A549 (cell line): ENCODE measurements around the gene NGEF. TPM values are rescaled to one million over a fixed set of nuclear protein-coding genes. Genes with fewer than 3 reads are reported as not detected.

Experiments used
- ATAC-seq, 2 experiments: fragments of 200-7000 bp in 1 of 2; fragments of >200 bp in 1 of 2; cut with Nextera tagmentation in 1 of 2; cut with Tn5 transposase in 1 of 2; 3 replicates each; pipeline versions ENCODE4 v1.8.0 to v1.9.1; 2018 to 2020; ENCODE audit warnings: mild to moderate bottlenecking in 1 of 2, moderate library complexity in 1 of 2
- CTCF ChIA-PET: fragments of 300-600 bp; sonication (Branson Sonifier 250); formaldehyde crosslinking; extraction: SDS; loops from one replicate; lab custom pipeline; 2021; ENCODE audit warnings: antibody characterized with exemption, inconsistent platforms; lab: Yijun Ruan, JAX
- POLR2A ChIA-PET: fragments of 350-600 bp; formaldehyde crosslinking; extraction: SDS; loops from one replicate; lab custom pipeline; 2021; ENCODE audit warnings: antibody characterized with exemption, inconsistent platforms; lab: Yijun Ruan, JAX
- DNase-seq, 2 experiments: peaks; one replicate each; pipeline versions ENCODE4 v3.0.0 to v3.0.0-alpha.2; 2011 to 2016; ENCODE audit warnings: low read depth in 1 of 2, low spot score in 1 of 2
- FAIRE-seq: peaks from 2 replicates; lab custom pipeline; 2011; peaks lifted over from hg19 to GRCh38; lab: Jason Lieb, UNC
- H3K27ac ChIP-seq, 2 experiments: fragments of >200 bp; sonication (Bioruptor Twin); formaldehyde crosslinking; 3 replicates each; pipeline ENCODE4 v1.5.1; 2016 to 2017
- H3K4me1 ChIP-seq: fragments of >200 bp; sonication (Bioruptor Twin); formaldehyde crosslinking; 3 replicates; pipeline ENCODE4 v1.6.1; 2016
- H3K4me2 ChIP-seq: fragments of >200 bp; sonication (Bioruptor Twin); formaldehyde crosslinking; 3 replicates; pipeline ENCODE4 v1.6.1; 2016
- H3K4me3 ChIP-seq: fragments of >200 bp; sonication (Bioruptor Twin); formaldehyde crosslinking; 3 replicates; pipeline ENCODE4 v1.5.1; 2016
- H3K9me3 ChIP-seq: fragments of >200 bp; sonication (Bioruptor Twin); formaldehyde crosslinking; 3 replicates; pipeline ENCODE4 v1.6.1; 2016
- CBX2 ChIP-seq: fragments of 200-600 bp; sonication (generic); IDR thresholded peaks from 2 replicates; pipeline ENCODE4 v1.6.1; 2016; ENCODE audit warnings: low read depth, mild to moderate bottlenecking, borderline replicate concordance
- CHD2 ChIP-seq: fragments of 150-350 bp; IDR thresholded peaks from 2 replicates; pipeline ENCODE4 v1.6.1; 2014; ENCODE audit warnings: low read length; ENCODE audit not compliant: partially characterized antibody
- EP300 ChIP-seq, 2 experiments: fragments of >200 bp; sonication (Bioruptor Twin); formaldehyde crosslinking; IDR thresholded peaks; 2 replicates in 1 of 2; 3 replicates in 1 of 2; pipeline ENCODE4 v1.6.1; 2016 to 2017
- FOSB ChIP-seq: fragments of 250-450 bp; sonication (Bioruptor Pico); IDR thresholded peaks from 2 replicates; pipeline ENCODE4 v1.5.0; 2020; ENCODE audit warnings: mild to moderate bottlenecking, moderate library complexity
- FOXS1 ChIP-seq: fragments of 250-450 bp; sonication (Bioruptor Pico); IDR thresholded peaks from 2 replicates; pipeline ENCODE4 v1.5.0; 2020; ENCODE audit warnings: mild to moderate bottlenecking, moderate library complexity
- HOXB5 ChIP-seq: fragments of 250-450 bp; sonication (Bioruptor Pico); IDR thresholded peaks from 2 replicates; pipeline ENCODE4 v1.5.0; 2020; ENCODE audit warnings: mild to moderate bottlenecking, moderate library complexity
- KDM5A ChIP-seq: fragments of 200-600 bp; sonication (generic); IDR thresholded peaks from 2 replicates; pipeline ENCODE4 v1.6.1; 2016; ENCODE audit warnings: antibody characterized with exemption, mild to moderate bottlenecking
- POLR2AphosphoS2 ChIP-seq: conservative IDR thresholded peaks from 2 replicates; pipeline ENCODE4 v1.6.1; 2012; ENCODE audit warnings: low read length, improper control_type of control experiment, inconsistent platforms
- RARB ChIP-seq: fragments of 250-450 bp; sonication (Bioruptor Pico); IDR thresholded peaks from 2 replicates; pipeline ENCODE4 v1.8.0; 2021; ENCODE audit warnings: mild to moderate bottlenecking, moderate library complexity
- RCOR1 ChIP-seq: fragments of 150-350 bp; IDR thresholded peaks from 2 replicates; pipeline ENCODE4 v1.6.1; 2014; ENCODE audit warnings: antibody characterized with exemption, low read length, low read depth
- ZC3H11A ChIP-seq: fragments of 450-650 bp; IDR thresholded peaks from 2 replicates; pipeline ENCODE4 v1.6.1; 2014; ENCODE audit warnings: antibody characterized with exemption, mild to moderate bottlenecking
- ZSCAN20 ChIP-seq: fragments of 250-450 bp; sonication (Bioruptor Pico); IDR thresholded peaks from 2 replicates; pipeline ENCODE4 v1.8.0; 2022; ENCODE audit warnings: mild to moderate bottlenecking, moderate library complexity
- WGBS: methylation state at CpG from one replicate; pipeline ENCODE4 v1.1.6; 2017; ENCODE audit errors: missing lambda C conversion rate; 5-methylcytosine and 5-hydroxymethylcytosine counted together
- polyA plus RNA-seq, 4 experiments: library from polyadenylated mRNA; depleted of rRNA in 3 of 4; stranded (reverse); fragments of >200 nt; fragmentation: RNase III in 1 of 4; extraction: RNeasy Plus Mini Kit Qiagen cat#74134 plus additional on column Dnase treatment in 1 of 4; gene quantifications; 2 replicates in 3 of 4; 3 replicates in 1 of 4; pipeline ENCODE4 v1.2.3, GENCODE V29; 2011 to 2017
- TF ChIP-seq, protein P1 (sequence below): fragments of >200 bp; sonication (Bioruptor Twin); formaldehyde crosslinking; IDR thresholded peaks from 3 replicates; pipeline ENCODE4 v1.6.1; 2016
- TF ChIP-seq, protein P2 (sequence below): IDR thresholded peaks from 2 replicates; pipeline ENCODE4 v1.6.1; 2012
- TF ChIP-seq, protein P3 (sequence below): fragments of >200 bp; sonication (Bioruptor Twin); formaldehyde crosslinking; IDR thresholded peaks from 3 replicates; pipeline ENCODE4 v1.5.1; 2016
- TF ChIP-seq, protein P4 (sequence below): fragments of 200-600 bp; sonication (generic); IDR thresholded peaks from 2 replicates; pipeline ENCODE4 v1.6.1; 2016; ENCODE audit warnings: antibody characterized with exemption, mild to moderate bottlenecking, moderate library complexity

NGEF gene
- polyA plus RNA-seq, 2 of the 4 experiments (the other 2 are of a cell fraction): 8.1 to 9.7 TPM

DNA sequence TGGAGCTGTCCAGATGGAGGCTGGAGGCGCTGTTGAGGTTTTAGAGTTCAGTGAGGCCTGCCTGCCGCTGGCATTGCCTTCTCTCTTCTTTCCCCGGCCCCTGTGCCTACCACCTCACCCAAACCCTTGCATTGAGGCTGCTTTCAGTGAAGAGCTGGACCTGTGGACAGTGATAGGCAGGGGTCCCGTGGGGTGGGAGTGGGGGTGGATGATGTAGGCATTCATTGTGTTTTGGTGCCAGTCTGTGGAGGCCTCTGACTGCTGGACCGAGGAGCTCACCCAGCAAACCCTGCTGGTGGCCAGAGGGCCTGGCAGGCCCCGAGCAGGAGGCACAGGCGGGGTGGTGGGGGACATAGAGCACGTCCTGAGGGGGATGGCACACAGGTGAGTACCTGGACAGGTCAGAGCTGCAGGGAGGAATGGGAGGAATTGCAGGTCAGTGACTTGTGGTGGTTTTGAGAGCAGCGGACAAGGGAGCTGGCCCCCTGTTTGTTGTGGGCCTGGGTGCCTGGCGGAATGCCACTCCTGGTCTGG, 35.6 kb downstream of the NGEF start:
- CTCF ChIA-PET: interaction anchor here (1.0 to 10.0 kb wide), 5 partner anchors 10 to 124 kb away, joined by 3 to 119 read pairs (median 12); partner anchors contain the start of gene NEU2
- DNase-seq: no peak
- no peak for FAIRE-seq
- peaks cover 33% of the 10 kb centered on the region for H3K4me1 ChIP-seq
- H3K27ac ChIP-seq: peak overlapping the region in 1 of 2 experiments; percentile 86; a peak in 4 of 6 replicates
- TF ChIP-seq KDM5A: no peak
- TF ChIP-seq, all 56 proteins: peak for 0
- POLR2A ChIA-PET: no interaction called here
- no peak overlapping the region for H3K4me2 ChIP-seq
- no peaks in the 10 kb centered on the region for H3K9me3 ChIP-seq
- no peak for ATAC-seq
- WGBS: 92% methylated on average over 9 of the region's 10 CpGs
- H3K4me3 ChIP-seq: no peak overlapping the region

DNA sequence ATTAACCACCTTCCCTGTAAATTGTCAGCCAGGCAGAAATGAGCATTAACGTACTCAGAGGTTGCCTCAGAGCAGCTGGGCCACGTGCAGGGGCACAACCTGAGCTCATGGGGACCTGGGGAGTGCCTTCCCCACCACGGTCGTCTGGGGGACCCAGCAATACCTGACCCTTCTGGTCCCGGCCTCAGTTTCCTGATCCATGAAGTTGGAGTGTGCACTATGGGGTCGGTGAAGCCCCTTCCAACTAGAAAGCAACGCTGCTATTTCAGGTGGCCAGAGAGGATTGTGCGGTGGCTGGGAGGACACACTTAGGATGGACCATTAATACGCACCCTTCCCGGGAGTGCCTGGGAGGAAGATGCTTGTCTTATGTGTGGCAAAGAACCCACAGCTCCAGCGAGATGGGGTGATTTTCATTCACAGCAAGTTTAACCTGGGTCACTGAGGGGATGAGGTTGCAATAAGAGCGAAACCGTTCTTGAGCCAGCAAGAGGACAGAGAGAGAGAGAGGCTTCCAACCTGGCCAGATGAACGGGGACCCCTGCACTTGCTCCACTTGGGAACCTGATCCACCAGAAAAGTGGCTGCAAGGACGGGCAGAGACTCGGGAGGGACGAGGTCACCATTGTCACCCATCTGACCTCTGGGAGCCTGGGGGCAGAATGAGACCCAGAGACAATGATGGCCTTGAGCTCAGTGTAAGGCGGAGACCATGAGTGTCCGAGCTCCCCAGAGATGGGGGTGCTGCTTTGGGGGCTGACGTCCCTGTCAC, 36.2 kb downstream of the NGEF start:
- ATAC-seq (no peak), DNase-seq (no peak), FAIRE-seq (no peak)
- ChIA-PET POLR2A (no interaction called here), CTCF (interaction anchor here (1.5 to 10.0 kb wide), 3 partner anchors 10 to 75 kb away, joined by 3 to 119 read pairs (median 64); partner anchors contain the start of gene NEU2)
- TF ChIP-seq, protein P1, sequence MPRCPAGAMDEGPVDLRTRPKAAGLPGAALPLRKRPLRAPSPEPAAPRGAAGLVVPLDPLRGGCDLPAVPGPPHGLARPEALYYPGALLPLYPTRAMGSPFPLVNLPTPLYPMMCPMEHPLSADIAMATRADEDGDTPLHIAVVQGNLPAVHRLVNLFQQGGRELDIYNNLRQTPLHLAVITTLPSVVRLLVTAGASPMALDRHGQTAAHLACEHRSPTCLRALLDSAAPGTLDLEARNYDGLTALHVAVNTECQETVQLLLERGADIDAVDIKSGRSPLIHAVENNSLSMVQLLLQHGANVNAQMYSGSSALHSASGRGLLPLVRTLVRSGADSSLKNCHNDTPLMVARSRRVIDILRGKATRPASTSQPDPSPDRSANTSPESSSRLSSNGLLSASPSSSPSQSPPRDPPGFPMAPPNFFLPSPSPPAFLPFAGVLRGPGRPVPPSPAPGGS: no peak
- TF ChIP-seq, protein P2, sequence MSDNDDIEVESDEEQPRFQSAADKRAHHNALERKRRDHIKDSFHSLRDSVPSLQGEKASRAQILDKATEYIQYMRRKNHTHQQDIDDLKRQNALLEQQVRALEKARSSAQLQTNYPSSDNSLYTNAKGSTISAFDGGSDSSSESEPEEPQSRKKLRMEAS: no peak
- TF ChIP-seq FOSB (no peak), HOXB5 (CRISPR knock-in tag) (no peak), RCOR1 (no peak), CHD2 (no peak), FOXS1 (no peak), CBX2 (no peak), EP300 (IDR thresholded peaks at IDR 0.05) (no peak), RARB (CRISPR knock-in tag) (no peak), POLR2AphosphoS2 (no peak), ZSCAN20 (no peak), ZC3H11A (no peak)
- TF ChIP-seq, protein P3, sequence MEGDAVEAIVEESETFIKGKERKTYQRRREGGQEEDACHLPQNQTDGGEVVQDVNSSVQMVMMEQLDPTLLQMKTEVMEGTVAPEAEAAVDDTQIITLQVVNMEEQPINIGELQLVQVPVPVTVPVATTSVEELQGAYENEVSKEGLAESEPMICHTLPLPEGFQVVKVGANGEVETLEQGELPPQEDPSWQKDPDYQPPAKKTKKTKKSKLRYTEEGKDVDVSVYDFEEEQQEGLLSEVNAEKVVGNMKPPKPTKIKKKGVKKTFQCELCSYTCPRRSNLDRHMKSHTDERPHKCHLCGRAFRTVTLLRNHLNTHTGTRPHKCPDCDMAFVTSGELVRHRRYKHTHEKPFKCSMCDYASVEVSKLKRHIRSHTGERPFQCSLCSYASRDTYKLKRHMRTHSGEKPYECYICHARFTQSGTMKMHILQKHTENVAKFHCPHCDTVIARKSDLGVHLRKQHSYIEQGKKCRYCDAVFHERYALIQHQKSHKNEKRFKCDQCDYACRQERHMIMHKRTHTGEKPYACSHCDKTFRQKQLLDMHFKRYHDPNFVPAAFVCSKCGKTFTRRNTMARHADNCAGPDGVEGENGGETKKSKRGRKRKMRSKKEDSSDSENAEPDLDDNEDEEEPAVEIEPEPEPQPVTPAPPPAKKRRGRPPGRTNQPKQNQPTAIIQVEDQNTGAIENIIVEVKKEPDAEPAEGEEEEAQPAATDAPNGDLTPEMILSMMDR: no peak
- TF ChIP-seq, protein P4, sequence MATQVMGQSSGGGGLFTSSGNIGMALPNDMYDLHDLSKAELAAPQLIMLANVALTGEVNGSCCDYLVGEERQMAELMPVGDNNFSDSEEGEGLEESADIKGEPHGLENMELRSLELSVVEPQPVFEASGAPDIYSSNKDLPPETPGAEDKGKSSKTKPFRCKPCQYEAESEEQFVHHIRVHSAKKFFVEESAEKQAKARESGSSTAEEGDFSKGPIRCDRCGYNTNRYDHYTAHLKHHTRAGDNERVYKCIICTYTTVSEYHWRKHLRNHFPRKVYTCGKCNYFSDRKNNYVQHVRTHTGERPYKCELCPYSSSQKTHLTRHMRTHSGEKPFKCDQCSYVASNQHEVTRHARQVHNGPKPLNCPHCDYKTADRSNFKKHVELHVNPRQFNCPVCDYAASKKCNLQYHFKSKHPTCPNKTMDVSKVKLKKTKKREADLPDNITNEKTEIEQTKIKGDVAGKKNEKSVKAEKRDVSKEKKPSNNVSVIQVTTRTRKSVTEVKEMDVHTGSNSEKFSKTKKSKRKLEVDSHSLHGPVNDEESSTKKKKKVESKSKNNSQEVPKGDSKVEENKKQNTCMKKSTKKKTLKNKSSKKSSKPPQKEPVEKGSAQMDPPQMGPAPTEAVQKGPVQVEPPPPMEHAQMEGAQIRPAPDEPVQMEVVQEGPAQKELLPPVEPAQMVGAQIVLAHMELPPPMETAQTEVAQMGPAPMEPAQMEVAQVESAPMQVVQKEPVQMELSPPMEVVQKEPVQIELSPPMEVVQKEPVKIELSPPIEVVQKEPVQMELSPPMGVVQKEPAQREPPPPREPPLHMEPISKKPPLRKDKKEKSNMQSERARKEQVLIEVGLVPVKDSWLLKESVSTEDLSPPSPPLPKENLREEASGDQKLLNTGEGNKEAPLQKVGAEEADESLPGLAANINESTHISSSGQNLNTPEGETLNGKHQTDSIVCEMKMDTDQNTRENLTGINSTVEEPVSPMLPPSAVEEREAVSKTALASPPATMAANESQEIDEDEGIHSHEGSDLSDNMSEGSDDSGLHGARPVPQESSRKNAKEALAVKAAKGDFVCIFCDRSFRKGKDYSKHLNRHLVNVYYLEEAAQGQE: no peak
- no peak overlapping the region for H3K4me2 ChIP-seq
- H3K27ac ChIP-seq: peak overlapping the region in 1 of 2 experiments; percentile 86; a peak in 2 of 6 replicates
- H3K4me3 ChIP-seq: no peak overlapping the region
- no peaks in the 10 kb centered on the region for H3K9me3 ChIP-seq
- 78% methylated on average over 20 of the region's 20 CpGs for WGBS
- peaks cover 33% of the 10 kb centered on the region for H3K4me1 ChIP-seq
